ENCODE measurements around the gene KNG1. TPM values are rescaled to one million over a fixed set of nuclear protein-coding genes. Genes with fewer than 3 reads are reported as not detected.
"Not testable (repeated sequence)": the region's sequence is repeated elsewhere in the genome, so short reads cannot be mapped to it uniquely, and the experiment has no call there.

The KNG1 gene
- total and polyA plus RNA-seq, 2 experiments from 2014 or later = 57.4 to 109 TPM

DNA sequence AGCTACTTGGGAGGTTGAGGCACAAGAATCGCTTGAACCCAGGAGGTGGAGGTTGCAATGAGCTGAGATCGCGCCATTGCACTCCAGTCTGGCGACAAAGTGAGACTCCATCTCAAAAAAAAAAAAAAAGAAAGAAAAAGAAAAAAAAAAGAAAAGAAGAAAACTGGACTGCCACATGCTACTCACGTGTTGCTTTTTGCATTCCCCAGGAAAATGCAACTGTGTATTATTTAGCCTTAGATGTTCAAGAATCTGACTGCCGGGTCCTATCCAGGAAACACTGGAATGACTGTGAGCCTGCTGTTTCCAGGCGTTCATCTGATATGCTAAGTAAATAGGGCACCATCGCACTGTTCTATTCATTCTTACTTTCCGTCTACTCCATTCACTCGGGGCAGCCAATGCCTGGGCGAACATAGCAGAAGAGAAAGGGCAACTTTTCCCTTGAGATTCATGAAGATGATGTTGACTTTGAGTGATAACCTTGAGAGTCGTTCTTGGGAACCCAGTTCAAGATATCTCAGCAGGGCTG, 30.0 kb upstream of the KNG1 start:
- Histone ChIP-seq H3K9me2 (replicated peaks; ENCODE audit: insufficient read depth) (no peaks in the 10 kb centered on the region), H3K27me3 (no peaks in the 10 kb centered on the region), H2AFZ (no peak overlapping the region), H3K36me3 (replicated peaks; ENCODE audit: insufficient read depth, low read depth) (no peaks in the 10 kb centered on the region), H3K27ac (no peak overlapping the region), H3K9me3 (ENCODE audit: low read depth) (no peaks in the 10 kb centered on the region), H3K4me2 (no peak overlapping the region), H3K79me2 (no peaks in the 10 kb centered on the region), H3K4me1 (ENCODE audit: insufficient read depth) (no peaks in the 10 kb centered on the region), H3K4me3 (no peak overlapping the region), H4K20me1 (ENCODE audit: insufficient read depth, poor library complexity, severe bottlenecking) (no peaks in the 10 kb centered on the region)
- TF ChIP-seq, protein P1, sequence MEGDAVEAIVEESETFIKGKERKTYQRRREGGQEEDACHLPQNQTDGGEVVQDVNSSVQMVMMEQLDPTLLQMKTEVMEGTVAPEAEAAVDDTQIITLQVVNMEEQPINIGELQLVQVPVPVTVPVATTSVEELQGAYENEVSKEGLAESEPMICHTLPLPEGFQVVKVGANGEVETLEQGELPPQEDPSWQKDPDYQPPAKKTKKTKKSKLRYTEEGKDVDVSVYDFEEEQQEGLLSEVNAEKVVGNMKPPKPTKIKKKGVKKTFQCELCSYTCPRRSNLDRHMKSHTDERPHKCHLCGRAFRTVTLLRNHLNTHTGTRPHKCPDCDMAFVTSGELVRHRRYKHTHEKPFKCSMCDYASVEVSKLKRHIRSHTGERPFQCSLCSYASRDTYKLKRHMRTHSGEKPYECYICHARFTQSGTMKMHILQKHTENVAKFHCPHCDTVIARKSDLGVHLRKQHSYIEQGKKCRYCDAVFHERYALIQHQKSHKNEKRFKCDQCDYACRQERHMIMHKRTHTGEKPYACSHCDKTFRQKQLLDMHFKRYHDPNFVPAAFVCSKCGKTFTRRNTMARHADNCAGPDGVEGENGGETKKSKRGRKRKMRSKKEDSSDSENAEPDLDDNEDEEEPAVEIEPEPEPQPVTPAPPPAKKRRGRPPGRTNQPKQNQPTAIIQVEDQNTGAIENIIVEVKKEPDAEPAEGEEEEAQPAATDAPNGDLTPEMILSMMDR (IDR thresholded peaks at IDR 0.05; ENCODE audit: poor library complexity) = no peak
- no peak for TF ChIP-seq EZH2 (IDR thresholded peaks at IDR 0.05; ENCODE audit: borderline replicate concordance)
- TF ChIP-seq EZH2phosphoT487 (IDR thresholded peaks at IDR 0.05; ENCODE audit: low read depth, severe bottlenecking, unreplicated experiment) = no peak
- DNase-seq (ENCODE audit: low spot score) = no peak
- WGBS (ENCODE audit: low lambda C conversion rate, missing lambda C conversion rate) = 80% methylated on average over 12 of the region's 12 CpGs

DNA sequence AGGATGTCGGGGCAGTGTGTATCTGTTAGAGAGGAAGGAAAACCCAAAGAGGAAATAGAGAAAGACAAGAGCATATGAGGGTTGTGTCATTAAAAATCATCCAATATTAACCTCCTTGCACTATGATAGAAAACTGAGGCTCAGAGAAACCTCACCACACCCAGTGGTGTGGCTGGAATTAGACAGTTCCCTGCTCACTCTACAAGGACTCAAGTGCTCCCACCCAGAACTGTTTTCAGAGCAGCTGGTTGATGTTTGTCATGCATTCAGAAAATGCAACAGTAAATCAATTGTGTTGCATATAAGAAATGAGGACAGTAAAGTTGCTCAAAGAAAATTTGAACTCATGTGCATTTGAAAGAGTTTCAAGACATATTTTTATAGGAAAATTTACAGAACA, 26.9 kb upstream of the KNG1 start:
- DNase-seq (ENCODE audit: low spot score); H3K27me3 ChIP-seq; H3K4me3 ChIP-seq; H3K79me2 ChIP-seq; H3K9me3 ChIP-seq (ENCODE audit: low read depth); H3K4me1 ChIP-seq (ENCODE audit: insufficient read depth); H2AFZ ChIP-seq; H3K9me2 ChIP-seq (replicated peaks; ENCODE audit: insufficient read depth); H4K20me1 ChIP-seq (ENCODE audit: insufficient read depth, poor library complexity, severe bottlenecking); H3K27ac ChIP-seq; H3K4me2 ChIP-seq; H3K36me3 ChIP-seq (replicated peaks; ENCODE audit: insufficient read depth, low read depth): not testable (repeated sequence)
- 94% methylated on average over 1 of the region's 1 CpG for WGBS (ENCODE audit: low lambda C conversion rate, missing lambda C conversion rate)

DNA sequence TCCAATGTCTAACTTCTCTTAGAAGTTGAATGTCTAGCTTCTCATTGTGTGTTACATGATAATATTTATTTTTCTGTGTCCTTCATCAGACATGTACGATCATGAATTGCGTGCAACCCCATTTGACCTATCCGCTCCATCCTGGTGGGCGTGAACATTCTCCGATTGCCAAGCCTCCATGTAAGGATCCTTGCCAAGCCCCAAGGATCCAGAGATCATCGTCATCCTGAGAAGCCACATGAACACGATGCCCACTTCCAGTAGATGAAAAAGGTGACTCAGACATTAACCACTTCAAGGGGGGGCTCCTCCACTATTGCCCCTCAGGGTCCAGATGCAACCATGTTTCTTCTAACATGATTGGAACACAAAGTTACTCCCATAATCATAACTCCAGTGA, 25.5 kb upstream of the KNG1 start:
- no peak for DNase-seq (ENCODE audit: low spot score)
- no peaks in the 10 kb centered on the region for H3K9me2 ChIP-seq (replicated peaks; ENCODE audit: insufficient read depth)
- H3K27me3 ChIP-seq = no peaks in the 10 kb centered on the region
- no peaks in the 10 kb centered on the region for H3K4me1 ChIP-seq (ENCODE audit: insufficient read depth)
- H3K27ac ChIP-seq = no peak overlapping the region
- no peaks in the 10 kb centered on the region for H3K79me2 ChIP-seq
- no peak for TF ChIP-seq EZH2 (IDR thresholded peaks at IDR 0.05; ENCODE audit: borderline replicate concordance)
- no peak for TF ChIP-seq EZH2phosphoT487 (IDR thresholded peaks at IDR 0.05; ENCODE audit: low read depth, severe bottlenecking, unreplicated experiment)
- TF ChIP-seq, protein P1 (IDR thresholded peaks at IDR 0.05; ENCODE audit: poor library complexity) = no peak
- H4K20me1 ChIP-seq (ENCODE audit: insufficient read depth, poor library complexity, severe bottlenecking) = no peaks in the 10 kb centered on the region
- H3K36me3 ChIP-seq (replicated peaks; ENCODE audit: insufficient read depth, low read depth) = no peaks in the 10 kb centered on the region
- no peak overlapping the region for H3K4me3 ChIP-seq
- H2AFZ ChIP-seq = no peak overlapping the region
- no peak overlapping the region for H3K4me2 ChIP-seq
- no peaks in the 10 kb centered on the region for H3K9me3 ChIP-seq (ENCODE audit: low read depth)
- 95% methylated on average over 7 of the region's 7 CpGs for WGBS (ENCODE audit: low lambda C conversion rate, missing lambda C conversion rate)

DNA sequence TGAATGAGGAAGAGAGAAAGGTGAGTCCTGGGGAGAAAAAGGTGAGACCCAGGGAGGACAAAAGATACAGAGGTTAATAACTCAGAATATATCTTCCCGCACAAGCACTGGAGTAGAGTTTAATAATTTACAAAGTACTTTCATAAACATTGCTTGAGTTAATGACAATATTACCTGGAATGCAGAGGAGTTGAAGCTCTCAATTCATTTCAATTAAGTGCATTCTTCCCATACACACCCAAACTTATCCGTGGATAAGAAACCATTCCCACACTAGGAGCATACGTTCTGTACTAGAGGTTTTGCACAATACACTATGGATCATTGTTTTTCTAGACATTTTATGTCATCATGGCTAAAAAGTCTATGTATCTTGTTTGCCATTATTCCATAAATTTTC, 23.3 kb upstream of the KNG1 start:
- DNase-seq (ENCODE audit: low spot score) = no peak
- TF ChIP-seq EZH2phosphoT487 (IDR thresholded peaks at IDR 0.05; ENCODE audit: low read depth, severe bottlenecking, unreplicated experiment) (no peak), EZH2 (IDR thresholded peaks at IDR 0.05; ENCODE audit: borderline replicate concordance) (no peak)
- TF ChIP-seq, protein P1 (IDR thresholded peaks at IDR 0.05; ENCODE audit: poor library complexity) = no peak

More for the DNA sequence above, 23.3 kb upstream of the KNG1 start:
- Histone ChIP-seq H3K9me3 (ENCODE audit: low read depth) (no peaks in the 10 kb centered on the region), H4K20me1 (ENCODE audit: insufficient read depth, poor library complexity, severe bottlenecking) (no peaks in the 10 kb centered on the region), H2AFZ (no peak overlapping the region), H3K9me2 (replicated peaks; ENCODE audit: insufficient read depth) (no peaks in the 10 kb centered on the region), H3K4me2 (no peak overlapping the region), H3K27me3 (no peaks in the 10 kb centered on the region), H3K27ac (no peak overlapping the region), H3K4me1 (ENCODE audit: insufficient read depth) (no peaks in the 10 kb centered on the region), H3K79me2 (no peaks in the 10 kb centered on the region), H3K36me3 (replicated peaks; ENCODE audit: insufficient read depth, low read depth) (no peaks in the 10 kb centered on the region), H3K4me3 (no peak overlapping the region)
- 90% methylated on average over 3 of the region's 3 CpGs for WGBS (ENCODE audit: low lambda C conversion rate, missing lambda C conversion rate)

All from hepatocyte (in vitro differentiated cells).